ENCODE measurements around the gene TARS3. TPM values are rescaled to one million over a fixed set of nuclear protein-coding genes. Genes with fewer than 3 reads are reported as not detected.

Gene TARS3
- total RNA-seq, 1 experiment from 2014 or later, result 9.5 TPM

GRCh38 chr15:101686718-101687117 lies 37.6 kb downstream of the TARS3 start:
- no peak overlapping the region for H3K27ac Mint-ChIP-seq
- ChIA-PET CTCF (no interaction called here), POLR2A (no interaction called here)
- TF ChIP-seq ZNF416 (CRISPR knock-in tag; IDR thresholded peaks at IDR 0.05), result no peak
- TF ChIP-seq TEAD4 (CRISPR knock-in tag; IDR thresholded peaks at IDR 0.05), result no peak
- TF ChIP-seq KAT7 (CRISPR knock-in tag; IDR thresholded peaks at IDR 0.05; ENCODE audit: borderline replicate concordance), result no peak
- TF ChIP-seq GABPB1 (CRISPR knock-in tag; IDR thresholded peaks at IDR 0.05), result no peak
- TF ChIP-seq E2F4 (CRISPR knock-in tag; IDR thresholded peaks at IDR 0.05; ENCODE audit: borderline replicate concordance, low read depth), result no peak
- TF ChIP-seq USF1 (CRISPR knock-in tag; IDR thresholded peaks at IDR 0.05), result no peak
- TF ChIP-seq CDX4 (CRISPR knock-in tag; IDR thresholded peaks at IDR 0.05; ENCODE audit: borderline replicate concordance), result no peak
- no peak for TF ChIP-seq FOXK1 (CRISPR knock-in tag; IDR thresholded peaks at IDR 0.05)
- TF ChIP-seq GTF2I (CRISPR knock-in tag; conservative IDR thresholded peaks at IDR 0.05), result no peak
- no peak for TF ChIP-seq ZBTB21 (CRISPR knock-in tag; IDR thresholded peaks at IDR 0.05; ENCODE audit: borderline replicate concordance)
- TF ChIP-seq JAZF1 (CRISPR knock-in tag; IDR thresholded peaks at IDR 0.05), result no peak
- TF ChIP-seq, protein P1, sequence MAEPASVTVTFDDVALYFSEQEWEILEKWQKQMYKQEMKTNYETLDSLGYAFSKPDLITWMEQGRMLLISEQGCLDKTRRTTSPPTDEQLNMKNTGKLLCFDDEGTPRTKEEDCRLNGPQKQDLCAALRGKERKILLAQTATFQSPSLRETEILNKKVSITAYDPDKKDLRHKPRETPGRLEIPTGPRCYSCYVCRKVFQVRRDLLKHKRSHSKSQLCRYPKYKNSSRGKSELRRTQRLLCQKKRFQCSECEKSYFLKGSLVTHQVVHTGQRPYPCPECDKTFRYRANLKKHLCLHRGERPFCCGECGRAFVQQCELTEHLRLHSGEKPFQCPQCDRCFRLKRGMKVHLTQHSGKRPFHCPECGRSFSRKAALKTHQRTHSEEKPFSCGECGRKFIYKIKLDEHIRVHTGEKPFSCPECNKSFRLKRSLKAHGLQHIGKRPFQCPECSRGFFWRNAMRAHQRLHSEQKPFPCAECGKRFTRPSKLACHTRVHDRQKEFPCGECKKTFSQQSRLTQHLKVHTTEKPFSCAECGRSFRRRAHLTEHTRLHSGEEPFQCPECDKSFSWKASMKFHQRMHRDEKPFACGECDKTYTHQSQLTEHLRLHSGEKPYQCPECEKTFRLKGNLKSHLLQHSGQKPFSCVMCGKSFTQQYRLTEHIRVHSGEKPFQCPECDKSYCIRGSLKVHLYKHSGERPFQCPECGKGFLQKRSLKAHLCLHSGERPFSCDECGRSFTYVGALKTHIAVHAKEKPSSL (CRISPR knock-in tag; conservative IDR thresholded peaks at IDR 0.05), result no peak
- no peak for TF ChIP-seq SMAD4 (CRISPR knock-in tag; IDR thresholded peaks at IDR 0.05)
- no peak for TF ChIP-seq MLX (CRISPR knock-in tag; IDR thresholded peaks at IDR 0.05)
- no peaks in the 10 kb centered on the region for H3K9me3 Mint-ChIP-seq
- H3K27me3 Mint-ChIP-seq (ENCODE audit: low read depth), result no peaks in the 10 kb centered on the region
- H3K36me3 Mint-ChIP-seq, result no peaks in the 10 kb centered on the region
- H3K4me3 Mint-ChIP-seq, result no peak overlapping the region
- DNase-seq (ENCODE audit: low spot score), result no peak
- no peak for ATAC-seq
- no peaks in the 10 kb centered on the region for H3K4me1 Mint-ChIP-seq

- H3K4me3 Mint-ChIP-seq, result no peak overlapping the region
- no peak for ATAC-seq
- H3K27me3 Mint-ChIP-seq (ENCODE audit: low read depth), result no peaks in the 10 kb centered on the region
- no peaks in the 10 kb centered on the region for H3K36me3 Mint-ChIP-seq
- DNase-seq (ENCODE audit: low spot score), result no peak
- no peaks in the 10 kb centered on the region for H3K9me3 Mint-ChIP-seq
- CTCF ChIA-PET, result no interaction called here
- POLR2A ChIA-PET, result no interaction called here
- no peak overlapping the region for H3K27ac Mint-ChIP-seq
- H3K4me1 Mint-ChIP-seq, result no peaks in the 10 kb centered on the region
- no peak for TF ChIP-seq CREB1 (CRISPR knock-in tag; IDR thresholded peaks at IDR 0.05)
- TF ChIP-seq ARID4B (CRISPR knock-in tag; IDR thresholded peaks at IDR 0.05; ENCODE audit: borderline replicate concordance), result no peak
- TF ChIP-seq, protein P1 (CRISPR knock-in tag; conservative IDR thresholded peaks at IDR 0.05), result no peak
- TF ChIP-seq ZNF281 (CRISPR knock-in tag; IDR thresholded peaks at IDR 0.05), result no peak
- no peak for TF ChIP-seq CDX4 (CRISPR knock-in tag; IDR thresholded peaks at IDR 0.05; ENCODE audit: borderline replicate concordance)
Measured at GRCh38 chr15:101684877-101685276, 39.4 kb downstream of the TARS3 start.
